Cerebellar nuclear complex (tissue), 1 donor: ENCODE results near the gene IQCH.

Source experiments
- DNase-seq, 2 experiments: peaks; one replicate each; lab custom pipeline; 2025; lab: John Stamatoyannopoulos, UW

Gene IQCH

GRCh38 chr15:67524235-67524634, 269.6 kb downstream of the IQCH start:
- DNase-seq: no peak

- no peak for DNase-seq
Measured at GRCh38 chr15:67528513-67528912, 273.9 kb downstream of the IQCH start.

- DNase-seq: no peak
Measured at GRCh38 chr15:67531379-67531914, 276.9 kb downstream of the IQCH start.

- no peak for DNase-seq
Measured at GRCh38 chr15:67533873-67534272, 279.3 kb downstream of the IQCH start.

GRCh38 chr15:67534360-67534759, 279.8 kb downstream of the IQCH start:
- no peak for DNase-seq

- DNase-seq: no peak
Measured at GRCh38 chr15:67537771-67538170, 283.2 kb downstream of the IQCH start.

GRCh38 chr15:67542420-67543347, 288.1 kb downstream of the IQCH start, which contains the start of gene MAP2K5:
TSS of gene MAP2K5 (plus strand) at chr15:67542703. CDS start at chr15:67543336, 633 bp downstream.
- DNase-seq: peak in 1 of 2 experiments; percentile 55

GRCh38 chr15:67543348-67543718, 288.7 kb downstream of the IQCH start:
- no peak for DNase-seq

- DNase-seq: no peak
Measured at GRCh38 chr15:67544475-67544874, 289.9 kb downstream of the IQCH start.

- no peak for DNase-seq
Measured at GRCh38 chr15:67545864-67546263, 291.3 kb downstream of the IQCH start.

GRCh38 chr15:67547064-67547463, 292.5 kb downstream of the IQCH start:
- DNase-seq: no peak

- no peak for DNase-seq
Measured at GRCh38 chr15:67547836-67548235, 293.2 kb downstream of the IQCH start.

GRCh38 chr15:67548236-67548852, 293.8 kb downstream of the IQCH start:
- no peak for DNase-seq

GRCh38 chr15:67548862-67549651, 294.5 kb downstream of the IQCH start:
- DNase-seq: peak; percentile 1 to 40

- DNase-seq: no peak
Measured at GRCh38 chr15:67549736-67550135, 295.1 kb downstream of the IQCH start.

- no peak for DNase-seq
Measured at GRCh38 chr15:67550522-67550921, 295.9 kb downstream of the IQCH start.

GRCh38 chr15:67551207-67551743, 296.7 kb downstream of the IQCH start:
- DNase-seq: no peak
